Aorta (tissue), 5 donors: Measurements from ENCODE around the gene RANBP10. TPM values are rescaled to one million over a fixed set of nuclear protein-coding genes. Genes with fewer than 3 reads are reported as not detected.
"Not testable (repeated sequence)": the region's sequence is repeated elsewhere in the genome, so short reads cannot be mapped to it uniquely, and the experiment has no call there.

Source experiments
- ATAC-seq: fragments of 200-7000 bp; cut with Tn5 transposase; one replicate; pipeline ENCODE4 v1.9.1; 2022; ENCODE audit warnings: moderate library complexity; ENCODE audit not compliant: low FRiP score
- DNase-seq, 2 donors: peaks; one replicate each; pipeline ENCODE4 v3.0.0-alpha.2; 2020
- H3K27ac ChIP-seq, 2 donors: one replicate each; pipeline ENCODE4 v1.5.1; 2013; ENCODE audit warnings: low read length in 2 of 2, mild to moderate bottlenecking in 2 of 2, moderate library complexity in 2 of 2, control low read depth in 1 of 2, inconsistent platforms in 1 of 2, low read depth in 1 of 2
- H3K27me3 ChIP-seq, 2 donors: one replicate each; pipeline ENCODE4 v1.6.1; 2013; ENCODE audit warnings: control low read depth in 1 of 2, low read length in 1 of 2, mild to moderate bottlenecking in 1 of 2, moderate library complexity in 1 of 2; ENCODE audit not compliant: insufficient read depth in 2 of 2, control insufficient read depth in 1 of 2
- H3K36me3 ChIP-seq, 2 donors: one replicate each; pipeline ENCODE4 v1.6.1; 2013; ENCODE audit warnings: control low read depth in 1 of 2, low read length in 1 of 2, mild to moderate bottlenecking in 1 of 2; ENCODE audit not compliant: insufficient read depth in 2 of 2, control insufficient read depth in 1 of 2
- H3K4me1 ChIP-seq, 2 donors: one replicate each; pipeline ENCODE4 v1.6.1; 2013; ENCODE audit warnings: low read length in 2 of 2, control low read depth in 1 of 2, mild to moderate bottlenecking in 1 of 2, moderate library complexity in 1 of 2; ENCODE audit not compliant: insufficient read depth in 2 of 2, control insufficient read depth in 1 of 2
- H3K4me3 ChIP-seq, 2 donors: one replicate each; pipeline ENCODE4 v1.5.1; 2013; ENCODE audit warnings: low read length in 2 of 2, control low read depth in 1 of 2, mild to moderate bottlenecking in 1 of 2
- H3K9me3 ChIP-seq: one replicate; pipeline ENCODE4 v1.6.1; 2013; ENCODE audit warnings: mild to moderate bottlenecking, low read length; ENCODE audit not compliant: control insufficient read depth
- WGBS, 2 donors: extraction: QIAGEN DNeasy Blood & Tissue Kit; methylation state at CpG; one replicate each; pipeline ENCODE4 v1.1.7; 2013; 5-methylcytosine and 5-hydroxymethylcytosine counted together
- intact Hi-C, 2 donors: fragments of 100-400 bp; cut with DNase I; formaldehyde crosslinking; loops; one replicate each; pipeline versions ENCODE4 v1.14.2 to v1.15.0; 2022
- polyA plus RNA-seq, 2 donors: library from polyadenylated mRNA; stranded (reverse); fragments of 200-250 nt; gene quantifications; one replicate each; pipeline ENCODE4 v1.2.3, GENCODE V29; 2013
- total RNA-seq, 2 donors: library from RNA; stranded (reverse); fragmentation: NEBNext Ultra II Directional; extraction: Animal tissue kit (Norgen Biotek cat#: 25700); gene quantifications; one replicate each; pipeline ENCODE4 v1.2.1, GENCODE V29; 2021
- donor health status: healthy with polysubstance abuse.
- donor health status: Bipolar disorder and iron deficiency.
- donor health status: DM: no; HTN: no; CAD: no.
- donor health status: DM: no; HTN: no; CAD: no.
- donor health status: DM: yes; HTN: yes; CAD: no.

Gene RANBP10
- total and polyA plus RNA-seq, 4 donors = 5.5 to 21.6 (median 14.8) TPM

DNA sequence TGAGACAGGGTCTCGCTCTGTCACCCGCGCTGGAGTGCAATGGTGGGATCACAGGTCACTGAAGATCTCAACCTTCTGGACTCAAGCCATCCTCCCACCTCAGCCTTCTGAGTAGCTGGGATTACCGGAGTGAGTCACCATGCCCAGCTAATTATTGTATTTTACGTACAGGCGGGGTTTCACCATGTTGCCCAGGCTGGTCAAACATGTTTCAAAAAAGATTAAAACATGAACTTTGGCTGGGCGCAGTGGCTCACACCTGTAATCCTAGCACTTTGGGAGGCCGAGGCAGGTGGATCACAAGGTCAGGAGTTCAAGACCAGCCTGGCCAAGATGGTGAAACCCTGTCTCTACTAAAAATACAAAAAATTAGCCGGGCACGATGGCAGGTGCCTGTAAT lies 30.8 kb upstream of the RANBP10 start:
- H3K9me3 ChIP-seq, H3K27ac ChIP-seq, H3K4me1 ChIP-seq, H3K4me3 ChIP-seq, ATAC-seq, intact Hi-C loops, H3K27me3 ChIP-seq, H3K36me3 ChIP-seq, DNase-seq: not testable (repeated sequence)
- WGBS, 2 donors = 93 to 94% methylated on average over 10 of the region's 10 CpGs

DNA sequence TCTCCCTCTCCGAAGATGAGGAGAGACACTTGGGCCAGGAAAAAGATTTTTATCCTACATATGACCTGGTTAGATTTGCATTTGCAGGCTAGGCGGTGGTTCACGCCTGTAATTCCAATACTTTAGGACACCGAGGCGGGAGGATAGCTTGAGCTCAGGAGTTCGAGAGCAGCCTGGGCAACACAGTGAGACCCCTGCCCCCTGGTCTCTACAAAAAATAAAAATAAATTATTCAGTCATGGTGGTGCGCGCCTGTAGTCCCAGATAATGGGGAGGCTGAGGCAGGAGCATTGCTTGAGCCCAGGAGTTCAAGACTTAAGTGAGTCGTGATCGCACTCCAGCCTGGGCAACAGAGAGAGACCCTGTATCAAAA lies 27.9 kb upstream of the RANBP10 start:
- no peak for ATAC-seq
- intact Hi-C loops = no loop called here
- peaks cover 0 to under 1% of the 10 kb centered on the region in 2 donors for H3K36me3 ChIP-seq
- 72 to 81% methylated on average over 10 of the region's 10 CpGs for WGBS, 2 donors
- H3K4me1 ChIP-seq = no peaks in the 10 kb centered on the region
- DNase-seq = no peak
- H3K9me3 ChIP-seq = no peaks in the 10 kb centered on the region
- no peaks in the 10 kb centered on the region for H3K27me3 ChIP-seq
- peak overlapping the region in 1 of 2 donors; percentile 69 for H3K4me3 ChIP-seq
- no peak overlapping the region for H3K27ac ChIP-seq

DNA sequence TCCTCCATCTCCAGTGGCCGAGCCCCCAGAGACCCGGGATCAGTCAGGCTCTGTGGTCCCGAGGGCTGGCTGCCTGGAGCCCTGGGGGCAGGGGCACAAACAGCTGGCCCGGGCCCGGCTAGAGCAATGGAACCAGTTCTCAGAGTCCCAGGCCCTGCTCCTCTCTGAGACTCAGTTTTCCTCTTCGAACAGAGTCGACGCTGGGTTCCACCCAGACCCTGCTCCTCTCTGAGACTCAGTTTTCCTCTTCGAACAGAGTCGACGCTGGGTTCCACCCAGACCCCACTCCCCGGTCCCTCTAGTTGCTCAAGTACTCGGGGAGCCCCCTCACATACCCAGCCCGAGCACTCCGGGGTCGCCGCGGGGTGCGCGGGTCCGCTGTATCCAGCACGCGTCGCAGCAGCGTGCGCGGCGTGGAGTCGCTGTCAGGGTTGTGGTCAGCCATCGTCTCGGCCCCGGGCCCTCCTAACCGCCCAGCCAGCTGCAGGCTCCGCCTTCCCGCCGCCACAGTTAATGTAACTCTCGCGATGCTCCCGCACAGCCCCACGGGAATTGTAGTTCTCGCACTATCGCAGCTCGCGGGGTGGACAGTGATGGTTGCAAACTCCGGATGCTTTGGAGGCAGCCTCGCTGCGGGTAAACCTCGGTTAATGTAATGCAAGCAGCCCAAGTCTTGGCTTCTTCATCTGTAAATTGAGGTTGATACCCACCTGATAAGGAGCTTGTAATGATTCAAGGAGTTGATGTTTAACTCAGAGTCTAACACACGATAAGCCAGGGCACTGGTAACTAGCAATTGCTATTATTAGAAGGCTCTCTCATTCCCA lies 27.3 kb upstream of the RANBP10 start:
- no peaks in the 10 kb centered on the region for H3K4me1 ChIP-seq
- no peak overlapping the region for H3K27ac ChIP-seq
- intact Hi-C loops = no loop called here
- 0% methylated on average over 49 of the region's 49 CpGs for WGBS, 2 donors
- ATAC-seq (peak; percentile 98), DNase-seq (peak; percentile 96 to 99)
- no peaks in the 10 kb centered on the region for H3K9me3 ChIP-seq
- peak overlapping the region; percentile 64 to 69 for H3K4me3 ChIP-seq
- no peaks in the 10 kb centered on the region for H3K27me3 ChIP-seq
- peaks cover 0 to 1% of the 10 kb centered on the region in 2 donors for H3K36me3 ChIP-seq

DNA sequence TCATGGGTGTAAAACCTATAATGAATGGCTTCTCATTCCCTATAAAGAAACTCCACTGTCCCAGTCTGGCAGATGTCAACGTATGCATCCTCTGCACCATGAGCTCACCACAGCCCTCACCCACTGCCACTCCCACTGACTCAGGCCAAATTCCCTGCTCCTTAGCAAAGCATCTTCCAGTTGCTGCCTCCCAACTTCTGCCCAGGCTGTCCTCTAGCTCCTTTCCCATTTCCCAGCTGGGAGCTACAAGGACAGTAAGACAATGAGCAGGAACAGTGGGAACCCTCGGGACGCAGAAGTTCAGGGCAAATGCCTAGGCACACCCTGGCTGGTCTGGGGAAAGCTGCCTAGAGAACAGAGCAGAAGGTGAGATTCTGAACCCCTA lies 26.7 kb upstream of the RANBP10 start:
- ATAC-seq = peak; percentile 23
- Histone ChIP-seq H3K36me3 (peaks cover 0 to 3% of the 10 kb centered on the region in 2 donors), H3K27me3 (no peaks in the 10 kb centered on the region), H3K4me1 (no peaks in the 10 kb centered on the region), H3K27ac (no peak overlapping the region), H3K9me3 (no peaks in the 10 kb centered on the region), H3K4me3 (peak overlapping the region; percentile 64 to 69)
- WGBS, 2 donors = 0% methylated on average over 3 of the region's 3 CpGs
- no peak for DNase-seq
- intact Hi-C loops = no loop called here

DNA sequence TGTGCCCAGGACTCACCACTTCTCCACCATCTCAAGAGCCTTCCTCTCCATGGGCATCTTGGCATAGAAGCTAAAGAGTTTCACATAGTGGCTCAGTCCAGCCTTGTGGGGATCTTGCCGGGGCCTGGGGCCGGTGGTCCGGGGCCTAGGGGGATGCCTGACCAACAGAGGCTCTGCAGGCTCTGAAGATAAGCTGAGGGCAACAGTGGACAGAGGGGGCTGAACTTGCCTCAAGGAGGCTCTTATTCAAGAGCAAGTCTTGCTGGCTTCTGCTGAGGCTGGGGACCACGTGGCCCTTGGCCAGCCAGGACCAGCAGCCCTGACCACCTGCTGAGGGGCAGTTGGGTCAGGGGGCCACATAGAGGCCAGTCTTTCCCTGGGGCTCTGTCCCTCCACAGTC lies 22.3 kb upstream of the RANBP10 start:
- no peak overlapping the region for H3K4me3 ChIP-seq
- no peaks in the 10 kb centered on the region for H3K27me3 ChIP-seq
- no peak for ATAC-seq
- peaks cover 0 to 3% of the 10 kb centered on the region in 2 donors for H3K36me3 ChIP-seq
- H3K27ac ChIP-seq = no peak overlapping the region
- 89 to 90% methylated on average over 4 of the region's 4 CpGs for WGBS, 2 donors
- DNase-seq = no peak
- no peaks in the 10 kb centered on the region for H3K9me3 ChIP-seq
- intact Hi-C loops = no loop called here
- H3K4me1 ChIP-seq = no peaks in the 10 kb centered on the region

DNA sequence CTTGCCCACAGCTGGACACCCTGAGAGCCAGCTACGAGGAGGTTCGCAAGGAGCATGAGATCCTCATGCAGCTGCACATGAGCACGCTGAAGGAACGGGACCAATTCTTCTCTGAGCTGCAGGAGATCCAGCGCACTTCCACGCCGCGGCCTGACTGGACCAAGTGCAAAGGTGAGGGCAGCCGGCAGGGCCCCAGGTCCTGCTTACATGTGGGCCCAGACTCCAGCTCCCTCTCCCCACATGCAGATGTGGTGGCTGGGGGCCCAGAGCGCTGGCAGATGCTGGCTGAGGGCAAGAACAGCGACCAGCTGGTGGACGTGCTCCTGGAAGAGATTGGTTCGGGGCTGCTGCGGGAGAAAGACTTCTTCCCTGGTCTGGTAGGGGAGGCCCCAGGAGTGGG lies 19.5 kb upstream of the RANBP10 start:
- no peak for DNase-seq
- Histone ChIP-seq H3K4me1 (no peaks in the 10 kb centered on the region), H3K4me3 (no peak overlapping the region), H3K27me3 (no peaks in the 10 kb centered on the region), H3K27ac (no peak overlapping the region), H3K36me3 (peaks cover 0 to 3% of the 10 kb centered on the region in 2 donors), H3K9me3 (no peaks in the 10 kb centered on the region)
- no peak for ATAC-seq
- intact Hi-C loops = no loop called here
- 87 to 92% methylated on average over 14 of the region's 14 CpGs for WGBS, 2 donors

DNA sequence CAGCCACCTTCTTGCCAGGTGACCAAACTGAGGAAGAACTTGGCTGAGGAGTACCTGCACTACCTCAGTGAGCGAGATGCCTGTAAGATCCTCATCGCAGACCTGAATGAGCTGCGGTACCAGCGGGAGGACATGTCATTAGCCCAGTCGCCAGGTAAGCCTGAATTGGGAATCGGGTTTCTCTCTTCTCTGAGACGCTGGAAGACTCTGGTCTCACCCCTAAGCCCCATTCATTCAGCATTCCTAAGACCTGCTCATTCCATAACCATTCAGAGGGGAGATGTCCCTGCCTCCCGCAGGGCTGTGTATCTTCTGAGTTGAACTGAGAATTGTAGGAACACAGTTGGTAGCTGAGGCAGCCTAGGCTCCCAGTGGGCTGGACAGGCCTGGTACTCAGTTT lies 18.8 kb upstream of the RANBP10 start:
- Histone ChIP-seq H3K27ac (no peak overlapping the region), H3K36me3 (peaks cover 0 to 3% of the 10 kb centered on the region in 2 donors), H3K27me3 (no peaks in the 10 kb centered on the region), H3K4me3 (no peak overlapping the region), H3K4me1 (no peaks in the 10 kb centered on the region), H3K9me3 (no peaks in the 10 kb centered on the region)
- no peak for ATAC-seq
- intact Hi-C loops = no loop called here
- WGBS, 2 donors = 82 to 87% methylated on average over 8 of the region's 8 CpGs
- no peak for DNase-seq

DNA sequence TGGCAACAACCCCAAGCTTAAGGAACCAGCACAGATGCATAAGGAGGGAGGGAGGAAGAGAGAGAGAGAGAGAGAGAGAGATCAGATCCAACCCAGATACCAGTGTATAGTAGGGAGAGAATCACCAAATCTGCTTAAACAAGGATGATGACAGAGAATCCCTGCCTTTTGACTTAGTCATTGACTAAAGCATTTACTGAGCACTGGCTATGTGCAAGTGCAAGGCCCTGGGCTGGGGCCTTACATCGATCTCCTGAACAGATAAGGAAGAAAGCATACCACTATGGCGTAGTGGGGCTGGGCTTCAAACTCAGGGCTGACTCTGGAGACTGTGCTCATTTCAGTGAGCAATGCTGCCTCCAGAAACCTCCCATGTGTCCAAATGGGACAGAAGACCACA lies 16.2 kb upstream of the RANBP10 start:
- Histone ChIP-seq H3K9me3 (no peaks in the 10 kb centered on the region), H3K4me3 (no peak overlapping the region), H3K27ac (no peak overlapping the region), H3K27me3 (no peaks in the 10 kb centered on the region), H3K4me1 (no peaks in the 10 kb centered on the region), H3K36me3 (no peaks in the 10 kb centered on the region)
- DNase-seq (no peak), ATAC-seq (no peak)
- 91 to 93% methylated on average over 2 of the region's 2 CpGs for WGBS, 2 donors
- intact Hi-C loops = no loop called here

DNA sequence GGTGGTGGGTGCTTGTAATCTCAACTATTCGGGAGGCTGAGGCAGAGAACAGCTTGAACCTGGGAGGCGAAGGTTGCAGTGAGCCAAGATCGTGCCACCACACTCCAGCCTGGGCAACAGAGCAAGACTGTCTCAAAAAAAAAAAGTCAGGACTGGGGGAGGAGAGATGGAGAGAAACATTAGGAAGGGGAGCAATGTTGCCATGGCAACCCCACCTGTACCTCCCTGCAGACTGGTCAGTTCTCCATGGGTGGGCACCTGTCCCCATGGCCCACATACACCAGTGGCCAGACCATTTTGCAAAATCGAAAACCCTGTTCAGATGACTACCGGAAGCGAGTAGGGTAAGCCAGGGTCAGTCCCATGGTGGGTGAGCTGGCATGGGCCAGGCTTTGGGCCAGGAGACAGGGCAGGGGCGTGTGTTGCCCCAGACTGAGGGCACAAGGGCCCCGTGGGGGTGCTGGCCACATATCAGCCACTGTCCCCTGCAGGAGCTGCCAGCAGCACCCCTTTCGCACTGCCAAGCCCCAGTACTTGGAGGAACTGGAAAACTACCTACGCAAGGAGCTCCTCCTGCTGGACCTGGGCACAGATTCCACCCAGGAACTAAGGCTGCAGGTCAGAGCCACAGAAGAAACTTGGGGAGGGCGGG lies 14.4 kb upstream of the RANBP10 start:
- WGBS, 2 donors = 89 to 91% methylated on average over 11 of the region's 11 CpGs
- no peak for ATAC-seq
- Histone ChIP-seq H3K9me3 (no peaks in the 10 kb centered on the region), H3K27me3 (no peaks in the 10 kb centered on the region), H3K4me3 (no peak overlapping the region), H3K27ac (no peak overlapping the region), H3K36me3 (no peaks in the 10 kb centered on the region), H3K4me1 (no peaks in the 10 kb centered on the region)
- DNase-seq = no peak
- intact Hi-C loops = no loop called here
